ENCODE data around the gene SCGN. TPM values are rescaled to one million over a fixed set of nuclear protein-coding genes. Genes with fewer than 3 reads are reported as not detected.

SCGN gene
- total and polyA plus RNA-seq, 2 of the 13 experiments (the other 11 are each of a cell fraction or from before 2014, with no cell fraction given) = 2.9 to 29.0 TPM

DNA sequence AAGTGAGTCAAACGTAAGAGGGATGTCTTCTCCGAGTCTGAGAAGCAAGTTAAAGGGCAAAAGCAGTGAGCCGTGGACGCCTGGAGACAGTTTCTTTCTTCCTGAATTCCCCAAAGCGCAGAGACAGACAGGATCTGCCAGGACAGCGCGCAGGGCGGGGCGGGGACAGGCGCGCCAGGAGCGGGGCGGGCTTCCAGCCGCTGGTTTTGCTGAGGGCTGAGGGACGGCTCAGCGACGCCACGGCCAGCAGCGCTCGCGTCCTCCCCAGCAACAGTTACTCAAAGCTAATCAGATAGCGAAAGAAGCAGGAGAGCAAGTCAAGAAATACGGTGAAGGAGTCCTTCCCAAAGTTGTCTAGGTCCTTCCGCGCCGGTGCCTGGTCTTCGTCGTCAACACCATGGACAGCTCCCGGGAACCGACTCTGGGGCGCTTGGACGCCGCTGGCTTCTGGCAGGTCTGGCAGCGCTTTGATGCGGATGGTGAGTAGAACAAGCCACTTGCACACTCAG lies at the start of gene SCGN (continued):
- TF ChIP-seq FOXK1 (CRISPR knock-in tag; IDR thresholded peaks at IDR 0.05; ENCODE audit: borderline replicate concordance, low read depth) = peak; percentile 89; the same call in 1 of the 2 replicates
- peak; percentile 97 for TF ChIP-seq TMF1 (CRISPR knock-in tag; IDR thresholded peaks at IDR 0.05; ENCODE audit: low read depth)
- no peak for TF ChIP-seq PAWR (CRISPR knock-in tag; IDR thresholded peaks at IDR 0.05; ENCODE audit: borderline replicate concordance)
- peak; percentile 94 for TF ChIP-seq CCDC6 (CRISPR knock-in tag; IDR thresholded peaks at IDR 0.05)
- peak; percentile 69; the same call in 1 of the 2 replicates for TF ChIP-seq SNAPC2 (CRISPR knock-in tag; IDR thresholded peaks at IDR 0.05)
- peak; percentile 69; the same call in 1 of the 2 replicates for TF ChIP-seq MED1 (CRISPR knock-in tag; IDR thresholded peaks at IDR 0.05)
- TF ChIP-seq ZNF101 (CRISPR knock-in tag; IDR thresholded peaks at IDR 0.05; ENCODE audit: borderline replicate concordance, low read depth) = 0 out of 2 replicates have a peak, but pooled peaks have one; percentile 75
- peak; percentile 95 for TF ChIP-seq SALL2 (CRISPR knock-in tag; IDR thresholded peaks at IDR 0.05)
- TF ChIP-seq, protein P1, sequence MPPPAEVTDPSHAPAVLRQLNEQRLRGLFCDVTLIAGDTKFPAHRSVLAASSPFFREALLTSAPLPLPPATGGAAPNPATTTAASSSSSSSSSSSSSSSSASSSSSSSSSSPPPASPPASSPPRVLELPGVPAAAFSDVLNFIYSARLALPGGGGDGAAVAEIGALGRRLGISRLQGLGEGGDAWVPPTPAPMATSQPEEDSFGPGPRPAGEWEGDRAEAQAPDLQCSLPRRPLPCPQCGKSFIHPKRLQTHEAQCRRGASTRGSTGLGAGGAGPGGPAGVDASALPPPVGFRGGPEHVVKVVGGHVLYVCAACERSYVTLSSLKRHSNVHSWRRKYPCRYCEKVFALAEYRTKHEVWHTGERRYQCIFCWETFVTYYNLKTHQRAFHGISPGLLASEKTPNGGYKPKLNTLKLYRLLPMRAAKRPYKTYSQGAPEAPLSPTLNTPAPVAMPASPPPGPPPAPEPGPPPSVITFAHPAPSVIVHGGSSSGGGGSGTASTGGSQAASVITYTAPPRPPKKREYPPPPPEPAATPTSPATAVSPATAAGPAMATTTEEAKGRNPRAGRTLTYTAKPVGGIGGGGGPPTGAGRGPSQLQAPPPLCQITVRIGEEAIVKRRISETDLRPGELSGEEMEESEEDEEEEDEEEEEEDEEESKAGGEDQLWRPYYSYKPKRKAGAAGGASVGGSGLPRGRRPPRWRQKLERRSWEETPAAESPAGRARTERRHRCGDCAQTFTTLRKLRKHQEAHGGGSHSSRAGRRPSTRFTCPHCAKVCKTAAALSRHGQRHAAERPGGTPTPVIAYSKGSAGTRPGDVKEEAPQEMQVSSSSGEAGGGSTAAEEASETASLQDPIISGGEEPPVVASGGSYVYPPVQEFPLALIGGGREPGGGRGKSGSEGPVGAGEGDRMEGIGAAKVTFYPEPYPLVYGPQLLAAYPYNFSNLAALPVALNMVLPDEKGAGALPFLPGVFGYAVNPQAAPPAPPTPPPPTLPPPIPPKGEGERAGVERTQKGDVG (CRISPR knock-in tag; IDR thresholded peaks at IDR 0.05; ENCODE audit: borderline replicate concordance) = peak; percentile 89; the same call in 1 of the 2 replicates
- TF ChIP-seq, protein P2, sequence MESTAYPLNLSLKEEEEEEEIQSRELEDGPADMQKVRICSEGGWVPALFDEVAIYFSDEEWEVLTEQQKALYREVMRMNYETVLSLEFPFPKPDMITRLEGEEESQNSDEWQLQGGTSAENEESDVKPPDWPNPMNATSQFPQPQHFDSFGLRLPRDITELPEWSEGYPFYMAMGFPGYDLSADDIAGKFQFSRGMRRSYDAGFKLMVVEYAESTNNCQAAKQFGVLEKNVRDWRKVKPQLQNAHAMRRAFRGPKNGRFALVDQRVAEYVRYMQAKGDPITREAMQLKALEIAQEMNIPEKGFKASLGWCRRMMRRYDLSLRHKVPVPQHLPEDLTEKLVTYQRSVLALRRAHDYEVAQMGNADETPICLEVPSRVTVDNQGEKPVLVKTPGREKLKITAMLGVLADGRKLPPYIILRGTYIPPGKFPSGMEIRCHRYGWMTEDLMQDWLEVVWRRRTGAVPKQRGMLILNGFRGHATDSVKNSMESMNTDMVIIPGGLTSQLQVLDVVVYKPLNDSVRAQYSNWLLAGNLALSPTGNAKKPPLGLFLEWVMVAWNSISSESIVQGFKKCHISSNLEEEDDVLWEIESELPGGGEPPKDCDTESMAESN (CRISPR knock-in tag; conservative IDR thresholded peaks at IDR 0.05) = peak; percentile 98
- TF ChIP-seq ZBTB3 (CRISPR knock-in tag; IDR thresholded peaks at IDR 0.05; ENCODE audit: borderline replicate concordance, low read depth) = 0 out of 2 replicates have a peak, but pooled peaks have one; percentile 66
- peak; percentile 72 for TF ChIP-seq BCL6 (CRISPR knock-in tag; IDR thresholded peaks at IDR 0.05)
- TF ChIP-seq IRX3 (CRISPR knock-in tag; IDR thresholded peaks at IDR 0.05; ENCODE audit: borderline replicate concordance, low read depth) = peak; percentile 97
- peak; percentile 98 for TF ChIP-seq MEIS2 (CRISPR knock-in tag; IDR thresholded peaks at IDR 0.05)
- peak; percentile 86; the same call in 1 of the 2 replicates for TF ChIP-seq ZKSCAN8 (CRISPR knock-in tag; IDR thresholded peaks at IDR 0.05; ENCODE audit: borderline replicate concordance)
- no peak for TF ChIP-seq RBM22 (optimal IDR thresholded peaks at IDR 0.05; ENCODE audit: low read length)
- peak; percentile 63; the same call in 1 of the 2 replicates for TF ChIP-seq SIX1 (CRISPR knock-in tag; IDR thresholded peaks at IDR 0.05; ENCODE audit: borderline replicate concordance)
- 0 out of 2 replicates have a peak, but pooled peaks have one; percentile 20 for TF ChIP-seq NR2C2 (CRISPR knock-in tag; IDR thresholded peaks at IDR 0.05; ENCODE audit: borderline replicate concordance)
- no peak for TF ChIP-seq SSRP1 (CRISPR knock-in tag; IDR thresholded peaks at IDR 0.05)
- no peak for TF ChIP-seq ZNF720 (CRISPR knock-in tag; IDR thresholded peaks at IDR 0.05)
- TF ChIP-seq, protein P3, sequence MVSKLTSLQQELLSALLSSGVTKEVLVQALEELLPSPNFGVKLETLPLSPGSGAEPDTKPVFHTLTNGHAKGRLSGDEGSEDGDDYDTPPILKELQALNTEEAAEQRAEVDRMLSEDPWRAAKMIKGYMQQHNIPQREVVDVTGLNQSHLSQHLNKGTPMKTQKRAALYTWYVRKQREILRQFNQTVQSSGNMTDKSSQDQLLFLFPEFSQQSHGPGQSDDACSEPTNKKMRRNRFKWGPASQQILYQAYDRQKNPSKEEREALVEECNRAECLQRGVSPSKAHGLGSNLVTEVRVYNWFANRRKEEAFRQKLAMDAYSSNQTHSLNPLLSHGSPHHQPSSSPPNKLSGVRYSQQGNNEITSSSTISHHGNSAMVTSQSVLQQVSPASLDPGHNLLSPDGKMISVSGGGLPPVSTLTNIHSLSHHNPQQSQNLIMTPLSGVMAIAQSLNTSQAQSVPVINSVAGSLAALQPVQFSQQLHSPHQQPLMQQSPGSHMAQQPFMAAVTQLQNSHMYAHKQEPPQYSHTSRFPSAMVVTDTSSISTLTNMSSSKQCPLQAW (CRISPR knock-in tag; IDR thresholded peaks at IDR 0.05) = peak; percentile 85; the same call in 1 of the 2 replicates
- no peak for TF ChIP-seq SIN3B (IDR thresholded peaks at IDR 0.05; ENCODE audit: low read length)
- TF ChIP-seq ARID2 (CRISPR knock-in tag; IDR thresholded peaks at IDR 0.05; ENCODE audit: borderline replicate concordance) = peak; percentile 99
- no peak for TF ChIP-seq TCF12 (IDR thresholded peaks at IDR 0.05)
- peak; percentile 44; the same call in 1 of the 2 replicates for TF ChIP-seq TCF12 (CRISPR knock-in tag; IDR thresholded peaks at IDR 0.05)
